SU-DHL-6 (cell line): ENCODE measurements around the gene ACSF3.

Source experiments
- EZH2phosphoT487 ChIP-seq: fragments of 200-600 bp; sonication (generic), shearing (Covaris generic); conservative IDR thresholded peaks from 2 replicates; pipeline ENCODE4 v1.6.1; 2018; ENCODE audit warnings: mild to moderate bottlenecking, antibody characterized with exemption, low read length, moderate library complexity, mixed read lengths
- TF ChIP-seq, protein P1 (sequence below): fragments of 200-600 bp; sonication (generic); IDR thresholded peaks from one replicate; pipeline ENCODE4 v1.5.1; 2017; ENCODE audit warnings: antibody characterized with exemption, mild to moderate bottlenecking, low read length, moderate library complexity; ENCODE audit not compliant: insufficient read depth, poor library complexity, severe bottlenecking

DNA sequence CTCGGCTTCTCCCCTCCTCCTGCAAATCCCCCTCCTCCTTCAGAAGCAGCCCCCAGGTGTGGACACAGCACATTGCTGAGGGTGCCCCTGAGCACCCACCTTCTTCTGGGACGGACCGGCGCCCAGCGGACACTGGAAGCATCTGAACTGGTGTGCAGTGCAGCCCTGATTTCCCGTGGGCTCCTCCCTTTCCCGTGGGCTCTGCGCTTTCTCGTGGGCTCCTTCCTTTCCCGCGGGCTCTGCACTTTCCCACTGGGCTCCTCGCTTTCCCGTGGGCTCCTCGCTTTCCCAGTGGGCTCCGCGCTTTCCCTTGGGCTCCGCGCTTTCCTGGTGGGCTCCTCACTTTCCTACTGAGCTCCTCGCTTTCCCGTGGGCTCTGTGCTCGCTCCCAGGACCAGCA, 32.6 kb upstream of the ACSF3 start:
- TF ChIP-seq, protein P1, sequence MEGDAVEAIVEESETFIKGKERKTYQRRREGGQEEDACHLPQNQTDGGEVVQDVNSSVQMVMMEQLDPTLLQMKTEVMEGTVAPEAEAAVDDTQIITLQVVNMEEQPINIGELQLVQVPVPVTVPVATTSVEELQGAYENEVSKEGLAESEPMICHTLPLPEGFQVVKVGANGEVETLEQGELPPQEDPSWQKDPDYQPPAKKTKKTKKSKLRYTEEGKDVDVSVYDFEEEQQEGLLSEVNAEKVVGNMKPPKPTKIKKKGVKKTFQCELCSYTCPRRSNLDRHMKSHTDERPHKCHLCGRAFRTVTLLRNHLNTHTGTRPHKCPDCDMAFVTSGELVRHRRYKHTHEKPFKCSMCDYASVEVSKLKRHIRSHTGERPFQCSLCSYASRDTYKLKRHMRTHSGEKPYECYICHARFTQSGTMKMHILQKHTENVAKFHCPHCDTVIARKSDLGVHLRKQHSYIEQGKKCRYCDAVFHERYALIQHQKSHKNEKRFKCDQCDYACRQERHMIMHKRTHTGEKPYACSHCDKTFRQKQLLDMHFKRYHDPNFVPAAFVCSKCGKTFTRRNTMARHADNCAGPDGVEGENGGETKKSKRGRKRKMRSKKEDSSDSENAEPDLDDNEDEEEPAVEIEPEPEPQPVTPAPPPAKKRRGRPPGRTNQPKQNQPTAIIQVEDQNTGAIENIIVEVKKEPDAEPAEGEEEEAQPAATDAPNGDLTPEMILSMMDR = no peak
- no peak for TF ChIP-seq EZH2phosphoT487
